Neuronal stem cell (in vitro differentiated cells): Measurements from ENCODE around the gene GRIK5.

ENCODE experiments used
- DNase-seq: peaks from one replicate; pipeline ENCODE4 v3.0.0-alpha.2; 2013; ENCODE audit warnings: low spot score
- H2AFZ ChIP-seq: one replicate; pipeline ENCODE4 v1.6.1; 2013; ENCODE audit warnings: mild to moderate bottlenecking, low read length, inconsistent platforms
- H2AK5ac ChIP-seq: 2 replicates; pipeline ENCODE4 v1.6.1; 2013; ENCODE audit warnings: low read depth, mild to moderate bottlenecking, inconsistent platforms, low read length, moderate library complexity, mixed read lengths
- H2BK120ac ChIP-seq: 2 replicates; pipeline ENCODE4 v1.6.1; 2013; ENCODE audit warnings: low read depth, mild to moderate bottlenecking, inconsistent platforms, low read length, moderate library complexity, mixed read lengths
- H2BK12ac ChIP-seq: one replicate; pipeline ENCODE4 v1.6.1; 2013; ENCODE audit warnings: low read length, inconsistent platforms
- H2BK15ac ChIP-seq: 2 replicates; pipeline ENCODE4 v1.6.1; 2013; ENCODE audit warnings: mild to moderate bottlenecking, low read length, inconsistent platforms, mixed read lengths
- H2BK5ac ChIP-seq: one replicate; pipeline ENCODE4 v1.6.1; 2013; ENCODE audit warnings: inconsistent platforms, mild to moderate bottlenecking, low read length, moderate library complexity
- H3K14ac ChIP-seq: one replicate; pipeline ENCODE4 v1.6.1; 2013; ENCODE audit warnings: low read length, inconsistent platforms
- H3K18ac ChIP-seq: 2 replicates; pipeline ENCODE4 v1.6.1; 2013; ENCODE audit warnings: low read length, inconsistent platforms
- H3K23ac ChIP-seq: 2 replicates; pipeline ENCODE4 v1.6.1; 2013; ENCODE audit warnings: low read depth, mild to moderate bottlenecking, mixed read lengths, low read length, inconsistent platforms; ENCODE audit not compliant: poor library complexity
- H3K27ac ChIP-seq: replicated peaks from 3 replicates; pipeline ENCODE4 v1.5.1; 2013; ENCODE audit warnings: low read length, inconsistent platforms
- H3K27me3 ChIP-seq, 3 experiments: 2 replicates each; pipeline ENCODE4 v1.6.1; 2013; ENCODE audit warnings: low read length in 3 of 3, mild to moderate bottlenecking in 2 of 3, inconsistent platforms in 1 of 3, low read depth in 1 of 3, mixed read lengths in 1 of 3, moderate library complexity in 1 of 3; ENCODE audit not compliant: control insufficient read depth in 3 of 3, insufficient read depth in 3 of 3
- H3K36me3 ChIP-seq, 2 donors: replicated peaks in 1 of 2; 2 replicates each; pipeline ENCODE4 v1.6.1; 2013; ENCODE audit warnings: low read length in 2 of 2; ENCODE audit not compliant: control insufficient read depth in 2 of 2, insufficient read depth in 2 of 2
- H3K4ac ChIP-seq: 2 replicates; pipeline ENCODE4 v1.6.1; 2013; ENCODE audit warnings: inconsistent platforms, mild to moderate bottlenecking, low read length, moderate library complexity
- H3K4me1 ChIP-seq, 2 donors: 1 replicate in 1 of 2; 2 replicates in 1 of 2; pipeline ENCODE4 v1.6.1; 2013; ENCODE audit warnings: low read length in 2 of 2, low read depth in 1 of 2; ENCODE audit not compliant: control insufficient read depth in 2 of 2, insufficient read depth in 1 of 2
- H3K4me2 ChIP-seq: one replicate; pipeline ENCODE4 v1.6.1; 2013; ENCODE audit warnings: mild to moderate bottlenecking, low read length, inconsistent platforms; ENCODE audit not compliant: insufficient read depth, poor library complexity, severe bottlenecking
- H3K4me3 ChIP-seq, 2 donors: 2 replicates each; pipeline ENCODE4 v1.5.1; 2013; ENCODE audit warnings: low read length in 2 of 2, mild to moderate bottlenecking in 2 of 2, inconsistent platforms in 1 of 2, moderate library complexity in 1 of 2
- H3K79me1 ChIP-seq: one replicate; pipeline ENCODE4 v1.6.1; 2013; ENCODE audit warnings: low read depth, mild to moderate bottlenecking, inconsistent platforms, low read length, moderate library complexity
- H3K9ac ChIP-seq: one replicate; pipeline ENCODE4 v1.6.1; 2013; ENCODE audit warnings: mild to moderate bottlenecking, low read depth, low read length, inconsistent platforms; ENCODE audit not compliant: poor library complexity
- H3K9me3 ChIP-seq, 2 donors: replicated peaks in 1 of 2; 2 replicates each; pipeline versions ENCODE3 to v1.6.1; 2013; ENCODE audit warnings: low read length in 2 of 2, mild to moderate bottlenecking in 2 of 2, inconsistent platforms in 1 of 2, low read depth in 1 of 2, mixed read lengths in 1 of 2, moderate library complexity in 1 of 2; ENCODE audit not compliant: control insufficient read depth in 2 of 2, insufficient read depth in 1 of 2
- H4K8ac ChIP-seq: one replicate; pipeline ENCODE4 v1.6.1; 2013; ENCODE audit warnings: low read depth, mild to moderate bottlenecking, inconsistent platforms, low read length, moderate library complexity
- H4K91ac ChIP-seq: one replicate; pipeline ENCODE4 v1.6.1; 2013; ENCODE audit warnings: low read length, low read depth, mild to moderate bottlenecking, inconsistent platforms; ENCODE audit not compliant: poor library complexity
- WGBS, 2 donors: extraction: QIAGEN DNeasy Blood & Tissue Kit; methylation state at CpG; one replicate each; pipeline ENCODE4 v1.1.7; 2013; ENCODE audit warnings: missing lambda C conversion rate in 2 of 2, mixed read lengths in 1 of 2; ENCODE audit not compliant: insufficient read length in 2 of 2, insufficient replicate concordance in 1 of 2; ENCODE audit errors: extremely low coverage in 2 of 2; 5-methylcytosine and 5-hydroxymethylcytosine counted together

The GRIK5 gene

DNA sequence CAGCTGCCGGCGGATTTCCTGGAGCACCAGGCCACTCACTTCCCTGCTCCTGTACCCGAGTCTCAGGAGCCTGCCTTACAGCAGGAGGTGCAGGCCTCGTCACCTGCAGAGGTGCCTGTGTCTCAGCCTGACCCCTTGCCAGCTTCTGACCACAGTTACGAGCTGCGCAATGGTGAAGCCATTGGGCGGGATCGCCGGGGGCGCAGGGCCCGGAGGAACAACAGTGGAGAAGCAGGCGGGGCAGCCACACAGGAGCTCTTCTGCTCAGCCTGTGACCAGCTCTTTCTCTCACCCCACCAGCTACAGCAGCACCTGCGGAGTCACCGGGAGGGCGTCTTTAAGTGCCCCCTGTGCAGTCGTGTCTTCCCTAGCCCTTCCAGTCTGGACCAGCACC is 9.3 kb upstream of the GRIK5 start:
- no CpG with 5 or more reads among the region's 16 CpGs for WGBS, 2 donors
- H4K8ac ChIP-seq: no peak overlapping the region
- H2AK5ac ChIP-seq: no peak overlapping the region
- no peaks in the 10 kb centered on the region for H3K9me3 ChIP-seq
- H2AFZ ChIP-seq: no peak overlapping the region
- no peak overlapping the region for H3K18ac ChIP-seq
- H3K4ac ChIP-seq: no peak overlapping the region
- peaks cover 43 to 60% of the 10 kb centered on the region in 2 donors for H3K36me3 ChIP-seq
- no peak overlapping the region for H3K23ac ChIP-seq
- H2BK15ac ChIP-seq: no peak overlapping the region
- H2BK5ac ChIP-seq: no peak overlapping the region
- no peak overlapping the region for H2BK12ac ChIP-seq
- H4K91ac ChIP-seq: no peak overlapping the region
- peaks cover 11% of the 10 kb centered on the region for H3K79me1 ChIP-seq
- H3K14ac ChIP-seq: no peak overlapping the region
- no peak overlapping the region for H2BK120ac ChIP-seq
- no peaks in the 10 kb centered on the region for H3K27me3 ChIP-seq
- H3K9ac ChIP-seq: no peak overlapping the region
- no peak overlapping the region for H3K4me2 ChIP-seq
- H3K4me3 ChIP-seq: no peak overlapping the region
- H3K27ac ChIP-seq: no peak overlapping the region
- no peak for DNase-seq
- H3K4me1 ChIP-seq: peaks cover 13 to 15% of the 10 kb centered on the region in 2 donors

DNA sequence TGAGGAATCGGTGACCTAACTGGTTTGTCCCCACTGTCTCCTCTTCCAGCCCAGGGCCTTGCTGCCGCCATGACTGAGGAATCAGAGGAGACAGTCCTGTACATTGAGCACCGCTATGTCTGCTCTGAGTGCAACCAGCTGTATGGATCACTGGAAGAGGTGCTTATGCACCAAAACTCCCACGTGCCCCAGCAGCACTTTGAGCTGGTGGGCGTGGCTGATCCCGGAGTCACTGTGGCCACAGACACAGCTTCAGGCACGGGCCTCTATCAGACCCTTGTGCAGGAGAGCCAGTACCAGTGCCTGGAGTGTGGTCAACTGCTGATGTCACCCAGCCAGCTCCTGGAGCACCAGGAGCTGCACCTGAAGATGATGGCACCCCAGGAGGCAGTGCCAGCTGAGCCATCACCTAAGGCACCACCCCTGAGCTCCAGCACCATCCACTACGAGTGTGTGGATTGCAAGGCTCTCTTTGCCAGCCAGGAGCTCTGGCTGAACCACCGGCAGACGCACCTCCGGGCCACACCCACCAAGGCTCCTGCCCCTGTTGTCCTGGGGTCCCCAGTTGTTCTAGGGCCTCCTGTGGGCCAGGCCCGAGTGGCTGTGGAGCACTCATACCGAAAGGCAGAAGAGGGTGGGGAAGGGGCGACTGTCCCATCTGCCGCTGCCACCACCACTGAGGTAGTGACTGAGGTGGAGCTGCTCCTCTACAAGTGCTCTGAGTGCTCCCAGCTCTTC is 8.7 kb upstream of the GRIK5 start:
- Histone ChIP-seq H3K27ac (no peak overlapping the region), H3K4me2 (no peak overlapping the region), H3K4me1 (peaks cover 13 to 15% of the 10 kb centered on the region in 2 donors), H3K9me3 (no peaks in the 10 kb centered on the region), H3K23ac (peak overlapping the region; percentile 8), H2BK12ac (no peak overlapping the region), H2BK5ac (no peak overlapping the region), H3K4ac (no peak overlapping the region), H3K9ac (no peak overlapping the region), H2BK15ac (no peak overlapping the region), H2AK5ac (no peak overlapping the region), H4K91ac (no peak overlapping the region), H2AFZ (no peak overlapping the region), H3K27me3 (no peaks in the 10 kb centered on the region), H4K8ac (no peak overlapping the region), H3K14ac (no peak overlapping the region), H3K4me3 (no peak overlapping the region), H3K36me3 (peaks cover 43 to 55% of the 10 kb centered on the region in 2 donors), H3K18ac (no peak overlapping the region), H3K79me1 (peaks cover 11% of the 10 kb centered on the region), H2BK120ac (no peak overlapping the region)
- no CpG with 5 or more reads among the region's 15 CpGs for WGBS, 2 donors
- DNase-seq: no peak

DNA sequence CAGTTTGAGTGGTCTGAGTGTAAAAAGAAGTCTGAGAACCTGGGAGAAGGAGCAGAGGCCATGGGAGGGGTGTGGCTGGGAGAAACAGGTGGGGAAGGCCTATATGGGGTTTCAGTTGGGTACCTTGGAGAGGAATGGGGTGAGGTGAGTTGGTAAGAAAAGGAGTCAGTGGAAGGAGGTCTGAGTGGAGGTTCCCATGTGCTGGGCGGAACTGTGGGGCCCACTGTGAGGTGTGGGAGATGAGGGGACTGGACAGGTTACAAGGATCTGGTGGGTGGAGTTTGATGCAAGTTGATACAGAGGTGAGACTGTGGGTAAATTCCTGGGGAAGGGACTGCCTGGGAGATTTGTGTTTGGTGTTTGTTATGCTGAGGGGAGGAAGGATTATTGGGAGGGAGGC is 8.1 kb upstream of the GRIK5 start:
- H2BK15ac ChIP-seq: no peak overlapping the region
- H2AFZ ChIP-seq: no peak overlapping the region
- H2BK120ac ChIP-seq: no peak overlapping the region
- H4K8ac ChIP-seq: no peak overlapping the region
- peaks cover 13 to 15% of the 10 kb centered on the region in 2 donors for H3K4me1 ChIP-seq
- no peak overlapping the region for H3K4me2 ChIP-seq
- no peak overlapping the region for H2AK5ac ChIP-seq
- peak overlapping the region in 1 of 2 donors; percentile 96 for H3K4me3 ChIP-seq
- no peak for DNase-seq
- H3K23ac ChIP-seq: no peak overlapping the region
- no peaks in the 10 kb centered on the region for H3K27me3 ChIP-seq
- H2BK12ac ChIP-seq: no peak overlapping the region
- no peak overlapping the region for H3K18ac ChIP-seq
- no CpG with 5 or more reads among the region's 1 CpG for WGBS, 2 donors
- peaks cover 11% of the 10 kb centered on the region for H3K79me1 ChIP-seq
- H3K4ac ChIP-seq: no peak overlapping the region
- H3K36me3 ChIP-seq: peaks cover 43 to 49% of the 10 kb centered on the region in 2 donors
- no peak overlapping the region for H3K9ac ChIP-seq
- H3K14ac ChIP-seq: no peak overlapping the region
- no peaks in the 10 kb centered on the region for H3K9me3 ChIP-seq
- no peak overlapping the region for H4K91ac ChIP-seq
- no peak overlapping the region for H3K27ac ChIP-seq
- no peak overlapping the region for H2BK5ac ChIP-seq

DNA sequence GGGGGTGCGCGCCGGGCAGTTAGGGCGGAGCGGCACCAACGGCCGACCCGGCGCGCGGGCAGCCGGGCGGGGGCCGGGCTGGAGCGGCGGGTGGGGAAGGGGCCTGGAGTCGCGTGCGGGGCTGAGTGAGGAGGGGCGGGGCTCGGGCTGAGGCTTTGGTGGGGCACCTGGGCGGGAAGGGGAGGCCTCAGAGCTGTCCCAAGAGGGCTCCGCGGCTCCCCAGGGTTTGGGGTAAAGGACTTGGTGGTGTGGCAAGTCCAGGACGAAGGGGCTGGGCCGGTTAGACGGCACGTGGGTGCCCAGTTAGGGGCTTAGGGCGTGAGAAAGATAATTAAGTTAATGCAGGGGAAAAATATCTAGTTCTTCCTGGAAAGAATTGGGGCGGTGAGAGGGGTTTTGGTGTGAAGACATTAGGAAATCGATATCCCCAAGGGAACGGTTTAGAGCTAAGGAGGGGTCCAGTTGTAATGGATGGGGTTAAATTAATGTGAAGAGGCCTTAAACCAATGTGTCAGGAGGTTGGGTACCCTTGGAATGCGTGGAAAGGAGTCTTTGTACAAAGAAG is 6.5 kb upstream of the GRIK5 start:
- Histone ChIP-seq H3K4me2 (peak overlapping the region; percentile 58), H2AFZ (peak overlapping the region; percentile 80), H2BK12ac (no peak overlapping the region), H3K23ac (peak overlapping the region; percentile 99), H2AK5ac (peak overlapping the region; percentile 40), H3K9ac (peak overlapping the region; percentile 95), H3K4ac (no peak overlapping the region), H4K91ac (no peak overlapping the region), H3K4me1 (peaks cover 13 to 15% of the 10 kb centered on the region in 2 donors), H2BK120ac (no peak overlapping the region), H3K79me1 (peaks cover 11% of the 10 kb centered on the region), H3K27me3 (no peaks in the 10 kb centered on the region), H4K8ac (no peak overlapping the region), H3K36me3 (peaks cover 36 to 38% of the 10 kb centered on the region in 2 donors), H3K27ac (peak overlapping the region; percentile 91), H2BK15ac (no peak overlapping the region), H3K14ac (no peak overlapping the region), H2BK5ac (no peak overlapping the region), H3K4me3 (peak overlapping the region; percentile 92 to 96), H3K9me3 (no peaks in the 10 kb centered on the region), H3K18ac (peak overlapping the region; percentile 98)
- no CpG with 5 or more reads among the region's 33 CpGs for WGBS, 2 donors
- no peak for DNase-seq
